ENCODE results near the gene ZNF263. TPM values are rescaled to one million over a fixed set of nuclear protein-coding genes. Genes with fewer than 3 reads are reported as not detected.

ZNF263 gene
- total and polyA plus RNA-seq, 2 experiments from 2014 or later, result 9.2 to 66.9 TPM

DNA sequence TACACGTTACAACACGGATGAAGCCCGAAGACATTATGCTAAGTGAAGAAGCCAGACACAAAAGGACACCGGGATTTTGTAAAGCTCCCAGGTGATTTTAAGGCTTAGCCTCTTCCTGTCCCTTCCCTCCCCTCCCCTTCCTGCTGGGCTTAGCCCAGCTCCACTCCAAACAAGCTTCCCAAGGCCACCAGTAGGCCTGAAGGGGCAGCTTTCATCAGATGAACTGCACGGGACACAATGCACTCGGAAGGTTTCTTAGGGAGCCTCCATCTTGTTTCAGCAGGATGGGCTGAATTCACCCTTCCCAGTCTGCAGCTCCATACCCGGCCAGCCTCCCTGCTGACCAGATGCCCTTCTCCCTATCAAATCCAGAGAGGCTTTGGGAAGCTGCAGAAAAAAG, 37.3 kb upstream of the ZNF263 start:
- H3K27ac Mint-ChIP-seq, result no peak overlapping the region
- no peak for ATAC-seq
- Histone ChIP-seq H3K4me2 (no peak overlapping the region), H2AFZ (no peak overlapping the region), H3K9me2 (ENCODE audit: insufficient read depth) (no peaks in the 10 kb centered on the region), H3K4me3 (no peak overlapping the region), H4K20me1 (replicated peaks; ENCODE audit: insufficient read depth) (no peaks in the 10 kb centered on the region), H3K27ac (ENCODE audit: low read depth) (no peak overlapping the region), H3K79me2 (replicated peaks; ENCODE audit: insufficient read depth) (no peaks in the 10 kb centered on the region), H3K27me3 (ENCODE audit: insufficient read depth) (no peaks in the 10 kb centered on the region), H3K4me1 (ENCODE audit: insufficient read depth) (no peaks in the 10 kb centered on the region), H3F3A (replicated peaks; ENCODE audit: low read depth) (no peaks in the 10 kb centered on the region), H3K36me3 (ENCODE audit: insufficient read depth) (no peaks in the 10 kb centered on the region)
- H3K4me1 Mint-ChIP-seq, result no peaks in the 10 kb centered on the region
- peak; percentile 4 for DNase-seq (ENCODE audit: low spot score)
- H3K9me3 Mint-ChIP-seq, result peaks cover 85% of the 10 kb centered on the region
- H3K36me3 Mint-ChIP-seq (ENCODE audit: low read depth), result peaks cover 9% of the 10 kb centered on the region; the same call in 1 of the 3 replicates
- TF ChIP-seq JUNB (IDR thresholded peaks at IDR 0.05; ENCODE audit: unreplicated experiment) (no peak), NANOG (IDR thresholded peaks at IDR 0.05; ENCODE audit: borderline replicate concordance) (no peak), EZH2phosphoT487 (IDR thresholded peaks at IDR 0.05; ENCODE audit: unreplicated experiment) (no peak)
- TF ChIP-seq, protein P1, sequence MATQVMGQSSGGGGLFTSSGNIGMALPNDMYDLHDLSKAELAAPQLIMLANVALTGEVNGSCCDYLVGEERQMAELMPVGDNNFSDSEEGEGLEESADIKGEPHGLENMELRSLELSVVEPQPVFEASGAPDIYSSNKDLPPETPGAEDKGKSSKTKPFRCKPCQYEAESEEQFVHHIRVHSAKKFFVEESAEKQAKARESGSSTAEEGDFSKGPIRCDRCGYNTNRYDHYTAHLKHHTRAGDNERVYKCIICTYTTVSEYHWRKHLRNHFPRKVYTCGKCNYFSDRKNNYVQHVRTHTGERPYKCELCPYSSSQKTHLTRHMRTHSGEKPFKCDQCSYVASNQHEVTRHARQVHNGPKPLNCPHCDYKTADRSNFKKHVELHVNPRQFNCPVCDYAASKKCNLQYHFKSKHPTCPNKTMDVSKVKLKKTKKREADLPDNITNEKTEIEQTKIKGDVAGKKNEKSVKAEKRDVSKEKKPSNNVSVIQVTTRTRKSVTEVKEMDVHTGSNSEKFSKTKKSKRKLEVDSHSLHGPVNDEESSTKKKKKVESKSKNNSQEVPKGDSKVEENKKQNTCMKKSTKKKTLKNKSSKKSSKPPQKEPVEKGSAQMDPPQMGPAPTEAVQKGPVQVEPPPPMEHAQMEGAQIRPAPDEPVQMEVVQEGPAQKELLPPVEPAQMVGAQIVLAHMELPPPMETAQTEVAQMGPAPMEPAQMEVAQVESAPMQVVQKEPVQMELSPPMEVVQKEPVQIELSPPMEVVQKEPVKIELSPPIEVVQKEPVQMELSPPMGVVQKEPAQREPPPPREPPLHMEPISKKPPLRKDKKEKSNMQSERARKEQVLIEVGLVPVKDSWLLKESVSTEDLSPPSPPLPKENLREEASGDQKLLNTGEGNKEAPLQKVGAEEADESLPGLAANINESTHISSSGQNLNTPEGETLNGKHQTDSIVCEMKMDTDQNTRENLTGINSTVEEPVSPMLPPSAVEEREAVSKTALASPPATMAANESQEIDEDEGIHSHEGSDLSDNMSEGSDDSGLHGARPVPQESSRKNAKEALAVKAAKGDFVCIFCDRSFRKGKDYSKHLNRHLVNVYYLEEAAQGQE (IDR thresholded peaks at IDR 0.05; ENCODE audit: unreplicated experiment), result no peak
- no peak overlapping the region for H3K4me3 Mint-ChIP-seq
- peaks cover 3% of the 10 kb centered on the region for H3K27me3 Mint-ChIP-seq (ENCODE audit: insufficient read depth, low read depth, poor library complexity)

DNA sequence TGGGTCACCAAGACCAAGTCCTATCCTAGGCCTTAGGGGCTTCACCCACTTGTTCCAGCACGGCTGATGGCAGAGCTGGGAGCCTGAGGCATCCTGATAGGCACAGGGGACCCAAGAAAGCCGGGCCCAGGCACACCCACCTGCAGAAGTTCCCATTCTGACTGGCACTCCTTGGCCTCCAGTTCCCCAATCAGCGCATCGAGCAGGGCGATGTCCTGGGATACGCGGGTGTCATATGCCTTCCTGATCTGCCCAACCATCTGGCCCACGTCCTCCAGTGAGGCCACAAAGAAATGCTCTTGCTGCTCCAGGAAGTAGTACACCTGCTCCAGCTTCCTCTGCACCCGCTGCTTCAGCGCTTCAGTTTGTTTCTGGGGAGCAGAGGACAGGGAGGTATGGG, 36.4 kb upstream of the ZNF263 start:
- Histone ChIP-seq H3K4me2 (no peak overlapping the region), H3F3A (replicated peaks; ENCODE audit: low read depth) (no peaks in the 10 kb centered on the region), H2AFZ (no peak overlapping the region), H3K9me2 (ENCODE audit: insufficient read depth) (no peaks in the 10 kb centered on the region), H3K36me3 (ENCODE audit: insufficient read depth) (no peaks in the 10 kb centered on the region), H3K79me2 (replicated peaks; ENCODE audit: insufficient read depth) (no peaks in the 10 kb centered on the region), H3K4me1 (ENCODE audit: insufficient read depth) (no peaks in the 10 kb centered on the region), H3K27me3 (ENCODE audit: insufficient read depth) (no peaks in the 10 kb centered on the region), H3K27ac (ENCODE audit: low read depth) (no peak overlapping the region), H4K20me1 (replicated peaks; ENCODE audit: insufficient read depth) (no peaks in the 10 kb centered on the region), H3K4me3 (no peak overlapping the region)
- TF ChIP-seq STAT1 (IDR thresholded peaks at IDR 0.05; ENCODE audit: unreplicated experiment) (no peak), EZH2phosphoT487 (IDR thresholded peaks at IDR 0.05; ENCODE audit: unreplicated experiment) (no peak), CREB1 (CRISPR knock-in tag; IDR thresholded peaks at IDR 0.05; ENCODE audit: low read depth) (no peak)
- no peak for DNase-seq (ENCODE audit: low spot score)
- H3K4me3 Mint-ChIP-seq, result no peak overlapping the region
- peaks cover 11% of the 10 kb centered on the region; the same call in 1 of the 3 replicates for H3K36me3 Mint-ChIP-seq (ENCODE audit: low read depth)
- H3K4me1 Mint-ChIP-seq, result no peaks in the 10 kb centered on the region
- H3K9me3 Mint-ChIP-seq, result peaks cover 84% of the 10 kb centered on the region
- no peak overlapping the region for H3K27ac Mint-ChIP-seq
- no peak for ATAC-seq
- H3K27me3 Mint-ChIP-seq (ENCODE audit: insufficient read depth, low read depth, poor library complexity), result peaks cover 3% of the 10 kb centered on the region

DNA sequence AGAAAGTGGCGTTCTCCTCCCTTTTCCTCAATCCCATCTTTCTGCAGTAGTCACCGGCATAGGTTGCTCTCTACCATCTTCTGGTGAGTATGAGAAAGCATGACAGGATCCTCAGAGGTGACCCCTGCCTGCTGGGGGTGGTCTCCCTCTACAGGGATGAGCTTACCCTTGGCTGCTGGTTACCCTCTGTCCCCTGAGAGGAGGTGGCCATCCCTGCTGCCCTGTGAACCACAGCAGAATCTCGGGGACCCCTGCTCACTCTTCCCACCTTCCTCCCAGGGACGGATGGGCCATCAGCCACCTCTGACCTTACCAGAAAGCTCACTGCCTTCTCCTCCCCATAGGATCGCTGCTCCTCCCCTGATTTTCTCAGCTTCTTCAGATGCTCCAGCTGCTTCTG, 34.7 kb upstream of the ZNF263 start:
- Mint-ChIP-seq H3K4me1 (no peaks in the 10 kb centered on the region), H3K4me3 (no peak overlapping the region), H3K9me3 (peaks cover 83% of the 10 kb centered on the region), H3K27ac (no peak overlapping the region), H3K27me3 (ENCODE audit: insufficient read depth, low read depth, poor library complexity) (peaks cover 3% of the 10 kb centered on the region), H3K36me3 (ENCODE audit: low read depth) (peaks cover 13% of the 10 kb centered on the region; the same call in 1 of the 3 replicates)
- no peaks in the 10 kb centered on the region for H3K79me2 ChIP-seq (replicated peaks; ENCODE audit: insufficient read depth)
- no peak overlapping the region for H2AFZ ChIP-seq
- DNase-seq (ENCODE audit: low spot score) (no peak), ATAC-seq (no peak)
- H3K27ac ChIP-seq (ENCODE audit: low read depth), result no peak overlapping the region
- H3K27me3 ChIP-seq (ENCODE audit: insufficient read depth), result no peaks in the 10 kb centered on the region
- TF ChIP-seq EZH2phosphoT487 (IDR thresholded peaks at IDR 0.05; ENCODE audit: unreplicated experiment) (no peak), CREB1 (CRISPR knock-in tag; IDR thresholded peaks at IDR 0.05; ENCODE audit: low read depth) (no peak)
- TF ChIP-seq, protein P2, sequence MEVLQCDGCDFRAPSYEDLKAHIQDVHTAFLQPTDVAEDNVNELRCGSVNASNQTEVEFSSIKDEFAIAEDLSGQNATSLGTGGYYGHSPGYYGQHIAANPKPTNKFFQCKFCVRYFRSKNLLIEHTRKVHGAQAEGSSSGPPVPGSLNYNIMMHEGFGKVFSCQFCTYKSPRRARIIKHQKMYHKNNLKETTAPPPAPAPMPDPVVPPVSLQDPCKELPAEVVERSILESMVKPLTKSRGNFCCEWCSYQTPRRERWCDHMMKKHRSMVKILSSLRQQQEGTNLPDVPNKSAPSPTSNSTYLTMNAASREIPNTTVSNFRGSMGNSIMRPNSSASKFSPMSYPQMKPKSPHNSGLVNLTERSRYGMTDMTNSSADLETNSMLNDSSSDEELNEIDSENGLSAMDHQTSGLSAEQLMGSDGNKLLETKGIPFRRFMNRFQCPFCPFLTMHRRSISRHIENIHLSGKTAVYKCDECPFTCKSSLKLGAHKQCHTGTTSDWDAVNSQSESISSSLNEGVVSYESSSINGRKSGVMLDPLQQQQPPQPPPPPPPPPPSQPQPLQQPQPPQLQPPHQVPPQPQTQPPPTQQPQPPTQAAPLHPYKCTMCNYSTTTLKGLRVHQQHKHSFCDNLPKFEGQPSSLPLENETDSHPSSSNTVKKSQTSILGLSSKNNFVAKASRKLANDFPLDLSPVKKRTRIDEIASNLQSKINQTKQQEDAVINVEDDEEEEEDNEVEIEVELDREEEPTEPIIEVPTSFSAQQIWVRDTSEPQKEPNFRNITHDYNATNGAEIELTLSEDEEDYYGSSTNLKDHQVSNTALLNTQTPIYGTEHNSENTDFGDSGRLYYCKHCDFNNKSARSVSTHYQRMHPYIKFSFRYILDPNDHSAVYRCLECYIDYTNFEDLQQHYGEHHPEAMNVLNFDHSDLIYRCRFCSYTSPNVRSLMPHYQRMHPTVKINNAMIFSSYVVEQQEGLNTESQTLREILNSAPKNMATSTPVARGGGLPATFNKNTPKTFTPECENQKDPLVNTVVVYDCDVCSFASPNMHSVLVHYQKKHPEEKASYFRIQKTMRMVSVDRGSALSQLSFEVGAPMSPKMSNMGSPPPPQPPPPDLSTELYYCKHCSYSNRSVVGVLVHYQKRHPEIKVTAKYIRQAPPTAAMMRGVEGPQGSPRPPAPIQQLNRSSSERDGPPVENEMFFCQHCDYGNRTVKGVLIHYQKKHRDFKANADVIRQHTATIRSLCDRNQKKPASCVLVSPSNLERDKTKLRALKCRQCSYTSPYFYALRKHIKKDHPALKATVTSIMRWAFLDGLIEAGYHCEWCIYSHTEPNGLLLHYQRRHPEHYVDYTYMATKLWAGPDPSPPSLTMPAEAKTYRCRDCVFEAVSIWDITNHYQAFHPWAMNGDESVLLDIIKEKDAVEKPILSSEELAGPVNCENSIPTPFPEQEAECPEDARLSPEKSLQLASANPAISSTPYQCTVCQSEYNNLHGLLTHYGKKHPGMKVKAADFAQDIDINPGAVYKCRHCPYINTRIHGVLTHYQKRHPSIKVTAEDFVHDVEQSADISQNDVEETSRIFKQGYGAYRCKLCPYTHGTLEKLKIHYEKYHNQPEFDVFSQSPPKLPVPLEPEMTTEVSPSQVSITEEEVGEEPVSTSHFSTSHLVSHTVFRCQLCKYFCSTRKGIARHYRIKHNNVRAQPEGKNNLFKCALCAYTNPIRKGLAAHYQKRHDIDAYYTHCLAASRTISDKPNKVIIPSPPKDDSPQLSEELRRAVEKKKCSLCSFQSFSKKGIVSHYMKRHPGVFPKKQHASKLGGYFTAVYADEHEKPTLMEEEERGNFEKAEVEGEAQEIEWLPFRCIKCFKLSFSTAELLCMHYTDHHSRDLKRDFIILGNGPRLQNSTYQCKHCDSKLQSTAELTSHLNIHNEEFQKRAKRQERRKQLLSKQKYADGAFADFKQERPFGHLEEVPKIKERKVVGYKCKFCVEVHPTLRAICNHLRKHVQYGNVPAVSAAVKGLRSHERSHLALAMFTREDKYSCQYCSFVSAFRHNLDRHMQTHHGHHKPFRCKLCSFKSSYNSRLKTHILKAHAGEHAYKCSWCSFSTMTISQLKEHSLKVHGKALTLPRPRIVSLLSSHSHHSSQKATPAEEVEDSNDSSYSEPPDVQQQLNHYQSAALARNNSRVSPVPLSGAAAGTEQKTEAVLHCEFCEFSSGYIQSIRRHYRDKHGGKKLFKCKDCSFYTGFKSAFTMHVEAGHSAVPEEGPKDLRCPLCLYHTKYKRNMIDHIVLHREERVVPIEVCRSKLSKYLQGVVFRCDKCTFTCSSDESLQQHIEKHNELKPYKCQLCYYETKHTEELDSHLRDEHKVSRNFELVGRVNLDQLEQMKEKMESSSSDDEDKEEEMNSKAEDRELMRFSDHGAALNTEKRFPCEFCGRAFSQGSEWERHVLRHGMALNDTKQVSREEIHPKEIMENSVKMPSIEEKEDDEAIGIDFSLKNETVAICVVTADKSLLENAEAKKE (CRISPR knock-in tag; IDR thresholded peaks at IDR 0.05), result no peak
- H3K9me2 ChIP-seq (ENCODE audit: insufficient read depth), result no peaks in the 10 kb centered on the region
- no peaks in the 10 kb centered on the region for H3K4me1 ChIP-seq (ENCODE audit: insufficient read depth)
- H3K4me3 ChIP-seq, result no peak overlapping the region
- no peaks in the 10 kb centered on the region for H3K36me3 ChIP-seq (ENCODE audit: insufficient read depth)
- H3K4me2 ChIP-seq, result no peak overlapping the region
- no peaks in the 10 kb centered on the region for H3F3A ChIP-seq (replicated peaks; ENCODE audit: low read depth)
- no peaks in the 10 kb centered on the region for H4K20me1 ChIP-seq (replicated peaks; ENCODE audit: insufficient read depth)
